Endodermal cell (in vitro differentiated cells): ENCODE results near the gene PCGF3. TPM values are rescaled to one million over a fixed set of nuclear protein-coding genes. Genes with fewer than 3 reads are reported as not detected.
"Not testable (repeated sequence)": the region's sequence is repeated elsewhere in the genome, so short reads cannot be mapped to it uniquely, and the experiment has no call there.

Experiments
- DNase-seq: peaks from one replicate; pipeline ENCODE4 v3.0.0-alpha.2; 2017
- H3K27ac ChIP-seq: 2 replicates; pipeline ENCODE4 v1.5.1; 2013; ENCODE audit warnings: mild to moderate bottlenecking, low read depth, low read length, moderate library complexity
- H3K27me3 ChIP-seq: 2 replicates; pipeline ENCODE4 v1.6.1; 2013; ENCODE audit warnings: mild to moderate bottlenecking, low read length, moderate library complexity; ENCODE audit not compliant: insufficient read depth, control insufficient read depth, poor library complexity, severe bottlenecking
- H3K36me3 ChIP-seq: 2 replicates; pipeline ENCODE4 v1.7.0; 2013; ENCODE audit warnings: mild to moderate bottlenecking, low read length, moderate library complexity; ENCODE audit not compliant: control insufficient read depth, insufficient read depth
- H3K4me1 ChIP-seq: one replicate; pipeline ENCODE4 v1.7.0; 2013; ENCODE audit warnings: low read length; ENCODE audit not compliant: control insufficient read depth, insufficient read depth
- H3K4me3 ChIP-seq: 2 replicates; pipeline ENCODE4 v1.5.1; 2013; ENCODE audit warnings: mild to moderate bottlenecking, low read length, moderate library complexity
- H3K9ac ChIP-seq: 2 replicates; pipeline ENCODE4 v1.6.1; 2013; ENCODE audit warnings: mild to moderate bottlenecking, low read length, moderate library complexity; ENCODE audit not compliant: poor library complexity, severe bottlenecking; ENCODE audit errors: extremely low read depth
- H3K9me3 ChIP-seq: 2 replicates; pipeline ENCODE4 v1.6.1; 2013; ENCODE audit warnings: mild to moderate bottlenecking, low read length, moderate library complexity; ENCODE audit not compliant: control insufficient read depth
- H3K27ac Mint-ChIP-seq: 2 replicates; pipeline ENCODE4 v1.8.0; 2020; ENCODE audit warnings: mixed read lengths
- H3K27me3 Mint-ChIP-seq: 2 replicates; pipeline ENCODE4 v1.8.0; 2021; ENCODE audit warnings: mild to moderate bottlenecking, mixed read lengths; ENCODE audit not compliant: insufficient read depth
- H3K36me3 Mint-ChIP-seq: 2 replicates; pipeline ENCODE4 v1.8.0; 2020; ENCODE audit warnings: low read depth, mixed read lengths
- H3K4me1 Mint-ChIP-seq: 2 replicates; pipeline ENCODE4 v1.8.0; 2020; ENCODE audit warnings: mixed read lengths
- H3K4me3 Mint-ChIP-seq: 2 replicates; pipeline ENCODE4 v1.8.0; 2020; ENCODE audit warnings: mild to moderate bottlenecking, moderate library complexity, mixed read lengths
- H3K9me3 Mint-ChIP-seq: 2 replicates; pipeline ENCODE4 v1.8.0; 2020; ENCODE audit warnings: mild to moderate bottlenecking, mixed read lengths
- WGBS, 2 experiments: methylation state at CpG; one replicate each; pipeline versions ENCODE4 v1.1.5 to v1.1.7; 2013; ENCODE audit warnings: missing lambda C conversion rate in 2 of 2, mixed read lengths in 1 of 2; ENCODE audit not compliant: insufficient coverage in 1 of 2, insufficient read length in 1 of 2; 5-methylcytosine and 5-hydroxymethylcytosine counted together
- total RNA-seq, 2 donors: library from RNA; stranded (reverse); fragmentation: NEBNext Ultra II Directional in 1 of 2; extraction: Animal tissue kit (Norgen Biotek cat#: 25700) in 1 of 2; gene quantifications; 2 replicates in 1 of 2; 3 replicates in 1 of 2; pipeline ENCODE4 v1.2.1, GENCODE V29; 2021
- TF ChIP-seq, protein P1 (sequence below): fragments of 200-600 bp; sonication (generic); conservative IDR thresholded peaks from 2 replicates; pipeline ENCODE4 v1.5.0; 2021; ENCODE audit warnings: antibody characterized with exemption, mild to moderate bottlenecking

The PCGF3 gene
- total RNA-seq, 2 donors from 2014 or later, result 53.1 to 64.0 TPM

DNA sequence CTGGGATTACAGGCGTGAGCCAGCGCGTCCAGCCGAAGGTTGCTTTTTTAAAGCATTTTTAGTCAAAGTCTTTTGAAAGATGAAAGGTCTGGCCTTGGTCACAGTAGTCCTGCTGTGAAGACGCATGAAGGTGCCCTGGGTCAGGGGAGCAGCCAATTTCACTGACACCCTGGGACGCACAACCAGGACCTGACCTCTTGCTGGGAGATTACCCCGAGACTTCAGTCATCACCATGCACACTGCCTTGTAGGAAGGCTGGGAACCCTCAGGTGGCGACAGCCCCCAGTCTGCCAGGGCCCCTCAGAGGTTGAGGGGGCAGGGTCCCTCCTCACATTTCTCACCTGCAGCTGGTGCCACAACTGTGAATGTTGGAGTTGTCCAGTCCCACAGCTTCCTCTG lies 67.1 kb downstream of the PCGF3 start:
- no peak overlapping the region for H3K4me3 Mint-ChIP-seq
- Histone ChIP-seq H3K4me1 (no peaks in the 10 kb centered on the region), H3K9ac (no peak overlapping the region), H3K27ac (no peak overlapping the region), H3K4me3 (no peak overlapping the region), H3K27me3 (no peaks in the 10 kb centered on the region), H3K9me3 (peaks cover 10% of the 10 kb centered on the region), H3K36me3 (peaks cover 70% of the 10 kb centered on the region)
- no peak overlapping the region for H3K27ac Mint-ChIP-seq
- TF ChIP-seq, protein P1, sequence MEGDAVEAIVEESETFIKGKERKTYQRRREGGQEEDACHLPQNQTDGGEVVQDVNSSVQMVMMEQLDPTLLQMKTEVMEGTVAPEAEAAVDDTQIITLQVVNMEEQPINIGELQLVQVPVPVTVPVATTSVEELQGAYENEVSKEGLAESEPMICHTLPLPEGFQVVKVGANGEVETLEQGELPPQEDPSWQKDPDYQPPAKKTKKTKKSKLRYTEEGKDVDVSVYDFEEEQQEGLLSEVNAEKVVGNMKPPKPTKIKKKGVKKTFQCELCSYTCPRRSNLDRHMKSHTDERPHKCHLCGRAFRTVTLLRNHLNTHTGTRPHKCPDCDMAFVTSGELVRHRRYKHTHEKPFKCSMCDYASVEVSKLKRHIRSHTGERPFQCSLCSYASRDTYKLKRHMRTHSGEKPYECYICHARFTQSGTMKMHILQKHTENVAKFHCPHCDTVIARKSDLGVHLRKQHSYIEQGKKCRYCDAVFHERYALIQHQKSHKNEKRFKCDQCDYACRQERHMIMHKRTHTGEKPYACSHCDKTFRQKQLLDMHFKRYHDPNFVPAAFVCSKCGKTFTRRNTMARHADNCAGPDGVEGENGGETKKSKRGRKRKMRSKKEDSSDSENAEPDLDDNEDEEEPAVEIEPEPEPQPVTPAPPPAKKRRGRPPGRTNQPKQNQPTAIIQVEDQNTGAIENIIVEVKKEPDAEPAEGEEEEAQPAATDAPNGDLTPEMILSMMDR, result no peak
- peaks cover 66% of the 10 kb centered on the region for H3K36me3 Mint-ChIP-seq
- WGBS, 2 experiments, result 88 to 93% methylated on average over 7 to 8 of the region's 8 CpGs
- H3K9me3 Mint-ChIP-seq, result peaks cover 7% of the 10 kb centered on the region
- peaks cover 4% of the 10 kb centered on the region for H3K4me1 Mint-ChIP-seq
- DNase-seq, result no peak
- no peaks in the 10 kb centered on the region for H3K27me3 Mint-ChIP-seq

DNA sequence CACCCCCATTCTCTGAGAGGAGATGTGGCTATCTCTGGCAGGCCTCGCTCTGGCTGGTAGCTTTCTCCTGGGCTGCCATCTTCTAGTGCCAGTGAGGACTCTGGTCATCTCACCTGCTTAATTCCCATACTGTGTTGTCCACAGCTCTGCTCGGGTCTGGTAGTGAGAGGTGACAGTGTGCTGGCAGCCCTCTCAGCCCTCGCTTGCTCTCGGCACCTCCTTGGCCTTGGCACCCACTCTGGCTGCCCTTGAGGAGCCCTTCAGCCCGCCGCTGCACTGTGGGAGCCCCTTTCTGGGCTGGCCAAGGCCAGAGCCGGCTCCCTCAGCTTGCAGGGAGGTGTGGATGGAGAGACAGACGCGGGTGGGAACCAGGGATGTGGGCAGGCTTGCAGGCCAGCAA lies 67.6 kb downstream of the PCGF3 start:
- H3K9me3 Mint-ChIP-seq, result peaks cover 7% of the 10 kb centered on the region
- peaks cover 75% of the 10 kb centered on the region for H3K36me3 ChIP-seq
- peaks cover 68% of the 10 kb centered on the region for H3K36me3 Mint-ChIP-seq
- H3K4me1 Mint-ChIP-seq, result peaks cover 4% of the 10 kb centered on the region
- no peak overlapping the region for H3K4me3 Mint-ChIP-seq
- no peaks in the 10 kb centered on the region for H3K4me1 ChIP-seq
- H3K27ac ChIP-seq, result no peak overlapping the region
- DNase-seq, result no peak
- 88 to 100% methylated on average over 2 to 9 of the region's 9 CpGs for WGBS, 2 experiments
- TF ChIP-seq, protein P1, result no peak
- no peak overlapping the region for H3K9ac ChIP-seq
- peaks cover 13% of the 10 kb centered on the region for H3K9me3 ChIP-seq
- H3K27me3 Mint-ChIP-seq, result no peaks in the 10 kb centered on the region
- no peak overlapping the region for H3K27ac Mint-ChIP-seq
- H3K4me3 ChIP-seq, result no peak overlapping the region
- no peaks in the 10 kb centered on the region for H3K27me3 ChIP-seq

GRCh38 chr4:774419-775092 lies 68.9 kb downstream of the PCGF3 start:
- H3K4me3 Mint-ChIP-seq, H3K9me3 Mint-ChIP-seq, H3K27me3 Mint-ChIP-seq, H3K4me1 ChIP-seq, H3K4me3 ChIP-seq, H3K27me3 ChIP-seq, H3K4me1 Mint-ChIP-seq, H3K9ac ChIP-seq, H3K27ac ChIP-seq: not testable (repeated sequence)
- DNase-seq, result peak; percentile 35
- Histone ChIP-seq H3K9me3 (peaks cover 17% of the 10 kb centered on the region), H3K36me3 (peaks cover 84% of the 10 kb centered on the region)
- Mint-ChIP-seq H3K36me3 (peaks cover 75% of the 10 kb centered on the region), H3K27ac (peak overlapping the region; percentile 63)
- 95 to 96% methylated on average over 22 to 30 of the region's 30 CpGs for WGBS, 2 experiments

GRCh38 chr4:775485-775884 lies 69.9 kb downstream of the PCGF3 start:
- WGBS, 2 experiments, result 94 to 100% methylated on average over 2 of the region's 2 CpGs
- not testable (repeated sequence) for H3K27ac ChIP-seq, H3K4me3 ChIP-seq, H3K27me3 Mint-ChIP-seq, H3K9me3 Mint-ChIP-seq, H3K4me1 ChIP-seq, H3K27ac Mint-ChIP-seq, H3K4me3 Mint-ChIP-seq, H3K9ac ChIP-seq, H3K27me3 ChIP-seq
- peaks cover 84% of the 10 kb centered on the region for H3K36me3 ChIP-seq
- Mint-ChIP-seq H3K4me1 (peaks cover 10% of the 10 kb centered on the region), H3K36me3 (peaks cover 75% of the 10 kb centered on the region)
- DNase-seq, result peak; percentile 30
- H3K9me3 ChIP-seq, result peaks cover 17% of the 10 kb centered on the region
